GM21717 (cell line): ENCODE results near the gene ABLIM3.

Experiments
- ATAC-seq: cut with Tn5 transposase; IDR thresholded peaks from one replicate; pipeline ENCODE4 v1.9.1; 2021; ENCODE audit warnings: mild to moderate bottlenecking, moderate library complexity; ENCODE audit not compliant: unreplicated experiment

The ABLIM3 gene

GRCh38 chr5:149277801-149278200 lies 136.5 kb downstream of the ABLIM3 start:
- ATAC-seq: no peak

DNA sequence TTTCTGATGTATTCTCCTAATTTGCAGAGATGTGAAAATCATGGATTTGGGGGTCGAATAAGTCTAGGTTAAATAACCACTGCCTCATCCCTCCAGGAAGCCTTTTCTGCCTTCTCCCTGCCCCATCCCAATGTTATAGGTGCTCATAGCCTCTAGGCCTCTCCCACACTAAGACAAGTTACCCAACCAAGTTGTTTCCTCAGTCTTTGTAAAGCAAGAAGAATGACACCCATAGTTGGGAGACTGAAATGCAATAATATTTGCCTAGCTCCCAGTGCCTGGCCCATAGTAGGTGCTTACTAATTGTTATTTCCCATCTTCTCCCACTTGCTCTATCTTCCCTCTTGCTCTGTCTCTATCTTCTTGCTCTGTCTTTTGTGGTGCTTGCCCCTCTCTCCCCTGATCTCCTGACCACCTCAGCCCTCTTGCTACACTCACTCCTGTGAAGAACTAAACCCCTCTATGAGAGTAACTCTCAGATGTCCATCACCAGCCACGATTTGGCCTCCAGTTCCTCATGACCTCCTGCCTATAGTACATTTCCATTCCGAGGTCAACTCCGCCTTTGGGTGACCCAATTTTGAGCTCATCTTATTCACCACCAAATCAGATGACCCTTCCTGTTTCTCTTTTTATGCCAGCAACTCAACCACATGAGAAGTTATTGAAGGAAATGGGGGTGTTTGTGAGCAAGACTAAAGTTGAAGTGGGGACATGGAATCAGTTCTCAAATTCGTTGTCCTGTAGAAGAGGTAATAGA lies 137.3 kb downstream of the ABLIM3 start:
- ATAC-seq: no peak

DNA sequence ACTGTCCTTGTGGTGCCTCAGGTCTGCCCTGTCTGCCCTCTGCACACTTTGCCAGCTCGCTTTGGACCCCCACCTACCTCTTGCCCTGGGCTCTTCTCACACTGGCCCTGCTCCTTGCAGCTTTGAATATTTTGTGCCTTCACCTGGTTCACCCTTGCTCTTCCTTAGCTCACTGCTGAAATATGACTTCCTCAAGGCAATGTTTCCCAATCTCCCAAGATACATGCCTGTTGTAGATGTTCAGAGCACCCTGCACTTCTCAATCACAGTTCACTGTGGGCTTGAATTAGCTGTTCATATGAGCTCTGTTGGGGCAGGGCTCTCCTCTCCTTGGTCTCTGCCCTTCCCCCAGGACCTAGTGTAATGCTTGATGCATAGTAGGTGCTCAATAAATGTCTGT lies 138.4 kb downstream of the ABLIM3 start:
- no peak for ATAC-seq

- no peak for ATAC-seq
These were observed 138.8 kb downstream of the ABLIM3 start for GRCh38 chr5:149280124-149280523.

DNA sequence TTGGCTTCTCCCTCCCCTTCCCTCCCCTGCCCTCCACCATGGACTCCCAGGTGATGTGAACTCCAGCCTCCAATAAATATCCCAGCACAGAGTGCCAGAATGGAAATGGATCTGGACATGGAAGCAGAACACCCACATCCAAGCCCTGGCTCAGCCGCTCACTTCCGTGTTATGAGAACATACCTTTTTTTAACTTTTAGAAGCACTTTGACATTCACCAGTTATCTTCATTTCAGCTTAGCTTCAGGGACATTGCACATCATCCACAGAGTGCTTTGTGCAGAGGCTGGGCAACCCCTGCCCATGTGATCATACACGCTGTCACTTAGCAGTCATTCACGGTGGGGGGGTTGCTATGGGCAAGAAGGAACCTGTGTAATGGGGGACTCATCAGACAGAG lies 139.5 kb downstream of the ABLIM3 start:
- no peak for ATAC-seq

GRCh38 chr5:149282027-149282965 lies 141.0 kb downstream of the ABLIM3 start:
- no peak for ATAC-seq

DNA sequence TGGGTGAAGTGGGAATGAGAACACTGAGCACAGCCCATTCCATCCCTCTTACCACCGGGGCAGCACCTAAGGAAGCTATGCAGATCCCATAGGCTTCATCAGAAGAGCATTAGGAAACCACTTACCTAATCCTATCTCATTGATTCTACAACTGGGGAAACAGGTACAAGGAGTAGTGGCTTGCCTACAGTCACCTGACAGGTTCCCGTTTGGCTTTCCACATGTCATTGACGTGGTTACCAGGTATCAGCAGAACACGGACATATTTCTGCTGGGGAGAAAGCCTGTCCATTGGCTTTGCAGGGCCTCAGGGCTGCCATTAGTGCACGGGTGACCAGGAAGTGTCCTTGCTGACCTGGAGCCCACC lies 141.7 kb downstream of the ABLIM3 start:
- ATAC-seq: no peak

DNA sequence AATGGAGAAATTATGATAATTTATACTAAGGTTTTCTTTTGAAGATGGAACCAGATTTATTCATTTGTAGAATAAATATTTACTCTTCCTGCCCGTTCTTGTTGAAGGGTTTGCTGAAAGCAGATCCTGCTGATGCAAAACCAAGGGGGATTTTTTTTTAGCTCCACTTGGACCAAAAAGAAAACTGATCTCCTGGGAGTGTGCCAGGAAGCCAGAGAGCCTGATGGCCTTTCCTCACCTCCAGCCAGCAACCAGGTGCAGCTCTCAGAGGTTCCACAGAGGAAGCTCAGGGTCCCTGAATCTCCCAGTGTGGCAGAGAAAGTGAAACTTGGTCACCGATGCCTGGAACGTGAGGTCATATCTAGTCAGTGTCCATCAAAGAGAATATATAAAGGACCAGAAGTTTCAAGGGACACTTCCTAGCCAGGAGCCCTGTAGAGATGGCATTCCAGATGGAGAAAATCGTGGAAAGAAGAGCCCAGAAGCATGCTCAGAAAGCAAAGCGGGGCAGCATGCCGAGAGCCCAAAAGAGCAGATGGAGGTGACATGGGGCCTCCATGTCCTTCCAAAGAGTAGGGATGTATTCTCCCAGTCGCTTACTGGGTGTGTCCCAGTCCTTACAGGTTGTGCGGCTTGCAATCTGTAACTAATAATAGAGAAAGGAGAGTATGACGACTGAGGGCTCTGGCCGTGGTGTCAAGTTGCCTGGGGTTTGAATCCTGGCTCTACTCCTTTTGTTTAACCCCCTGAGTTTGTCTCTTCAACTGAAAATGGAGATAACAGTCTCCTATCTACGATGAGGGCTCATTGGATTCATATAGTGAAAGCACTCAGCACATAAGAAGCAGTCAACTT lies 142.6 kb downstream of the ABLIM3 start:
- no peak for ATAC-seq

DNA sequence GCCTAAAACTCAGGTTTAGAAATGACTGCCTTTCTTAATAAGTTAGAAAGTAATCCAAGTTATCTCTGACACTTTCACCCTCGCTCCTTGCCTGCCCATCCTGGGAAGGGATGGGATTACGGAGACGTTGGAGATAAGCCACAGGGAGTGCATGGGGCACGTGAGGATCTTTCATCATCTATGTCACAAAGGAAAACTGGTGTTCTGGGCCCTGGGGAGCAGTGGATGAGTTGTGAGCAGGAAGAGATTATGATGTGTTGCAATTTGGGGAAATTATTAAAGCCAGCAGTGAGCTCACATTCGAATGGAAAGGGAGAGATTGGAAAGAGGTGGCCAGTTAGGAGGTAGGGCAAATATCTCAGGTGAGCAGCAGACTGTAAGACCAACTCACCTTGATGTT lies 143.2 kb downstream of the ABLIM3 start:
- no peak for ATAC-seq

- no peak for ATAC-seq
These were observed 143.9 kb downstream of the ABLIM3 start for GRCh38 chr5:149285153-149285552.

GRCh38 chr5:149288436-149288835 lies 147.1 kb downstream of the ABLIM3 start:
- ATAC-seq: no peak

DNA sequence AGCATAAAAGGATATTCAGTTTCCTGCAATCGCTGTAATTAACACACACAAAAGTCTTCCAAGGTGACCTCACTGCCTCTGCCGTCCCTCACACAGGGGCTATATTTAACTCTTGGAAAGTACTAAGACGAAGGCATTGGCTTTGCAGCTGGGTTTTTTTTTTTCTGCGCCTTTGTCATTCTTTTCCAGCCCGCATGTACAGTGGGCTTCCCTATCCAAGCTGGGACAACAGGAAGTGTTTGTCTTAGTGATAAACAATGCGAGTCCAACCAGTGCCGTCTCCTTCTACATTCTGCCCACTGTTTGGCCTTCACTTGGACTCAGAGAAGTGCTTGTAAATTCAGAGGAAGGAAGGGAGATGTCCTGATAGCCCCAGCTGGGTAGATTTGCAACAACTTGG lies 148.0 kb downstream of the ABLIM3 start:
- ATAC-seq: no peak

DNA sequence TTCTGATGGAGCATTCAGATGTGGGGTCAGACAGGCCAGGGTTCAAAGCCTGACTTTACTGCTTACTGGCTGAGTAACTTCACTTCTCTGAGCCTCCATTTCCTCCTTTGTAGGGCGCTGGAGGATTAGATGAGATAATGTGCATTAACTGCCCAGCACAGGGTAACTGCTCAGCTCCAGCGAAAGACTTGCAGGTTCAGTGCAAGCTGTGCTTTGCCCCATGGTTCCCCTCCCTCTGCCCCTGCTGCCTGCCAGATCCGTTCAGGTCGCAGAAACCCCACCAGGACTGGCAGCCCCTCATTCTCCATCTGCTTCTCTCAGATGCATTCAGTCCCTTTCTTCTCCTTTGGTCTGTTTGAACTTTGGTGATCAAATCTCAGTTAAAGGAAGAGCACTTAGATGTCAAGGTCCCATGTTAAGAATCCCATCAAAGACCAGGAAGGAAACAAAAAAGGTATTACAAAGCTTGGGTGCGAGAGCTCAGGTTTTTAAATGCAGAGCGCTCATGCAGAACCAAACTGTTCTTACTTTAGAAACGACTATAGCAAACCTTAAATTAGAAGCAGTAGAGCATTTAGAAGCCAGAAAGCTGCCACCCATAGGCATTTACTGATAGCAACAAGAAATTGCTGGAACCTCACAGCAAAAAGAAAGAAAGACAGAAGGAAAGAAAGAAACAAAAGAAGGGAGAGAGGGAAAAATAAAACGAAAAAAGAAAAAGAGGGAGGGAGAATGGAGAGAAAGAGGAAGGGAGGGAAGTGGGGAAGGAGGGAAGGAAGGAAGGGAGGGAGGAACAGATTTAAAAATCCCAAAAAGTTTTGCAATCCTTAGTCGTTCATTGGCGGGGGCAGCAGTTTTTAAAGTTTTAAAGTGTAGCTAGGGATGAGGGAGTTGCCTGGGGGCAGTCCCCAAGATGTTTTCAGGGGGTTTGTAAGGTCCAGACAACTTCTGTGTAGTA lies 153.9 kb downstream of the ABLIM3 start:
- ATAC-seq: no peak

DNA sequence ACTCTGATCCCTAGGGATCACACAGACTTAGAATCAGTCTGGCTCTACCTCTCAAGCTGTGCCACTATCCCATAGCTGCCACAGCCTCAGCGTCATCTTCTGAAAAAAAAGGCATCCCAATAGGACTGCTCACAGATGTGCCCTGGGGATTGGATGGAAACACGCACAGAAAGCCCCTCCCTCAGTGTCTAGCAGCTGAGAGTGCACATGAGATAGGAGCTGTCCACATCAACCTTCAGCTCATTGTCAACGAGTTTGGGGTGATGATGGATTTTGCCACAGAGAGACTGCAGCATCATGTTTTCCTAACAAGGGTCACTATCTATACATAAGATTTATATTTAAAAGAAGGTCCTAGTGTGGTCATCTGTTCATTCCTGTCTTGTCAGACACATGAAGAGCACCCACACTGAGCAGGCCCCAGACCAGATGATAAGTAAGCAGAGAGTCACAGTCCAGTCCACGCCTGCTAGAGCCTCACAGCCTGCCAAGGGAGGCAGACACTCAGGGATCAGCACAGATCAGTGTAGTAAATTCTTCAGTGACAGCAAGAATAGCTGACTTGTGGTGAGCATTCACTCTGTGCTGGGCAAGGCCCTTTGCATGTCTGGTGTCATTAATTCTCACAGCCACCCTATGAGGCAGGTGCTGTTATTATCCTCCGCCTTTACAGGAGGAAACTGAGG lies 156.2 kb downstream of the ABLIM3 start:
- no peak for ATAC-seq

- no peak for ATAC-seq
These were observed 156.9 kb downstream of the ABLIM3 start for GRCh38 chr5:149298163-149298562.

DNA sequence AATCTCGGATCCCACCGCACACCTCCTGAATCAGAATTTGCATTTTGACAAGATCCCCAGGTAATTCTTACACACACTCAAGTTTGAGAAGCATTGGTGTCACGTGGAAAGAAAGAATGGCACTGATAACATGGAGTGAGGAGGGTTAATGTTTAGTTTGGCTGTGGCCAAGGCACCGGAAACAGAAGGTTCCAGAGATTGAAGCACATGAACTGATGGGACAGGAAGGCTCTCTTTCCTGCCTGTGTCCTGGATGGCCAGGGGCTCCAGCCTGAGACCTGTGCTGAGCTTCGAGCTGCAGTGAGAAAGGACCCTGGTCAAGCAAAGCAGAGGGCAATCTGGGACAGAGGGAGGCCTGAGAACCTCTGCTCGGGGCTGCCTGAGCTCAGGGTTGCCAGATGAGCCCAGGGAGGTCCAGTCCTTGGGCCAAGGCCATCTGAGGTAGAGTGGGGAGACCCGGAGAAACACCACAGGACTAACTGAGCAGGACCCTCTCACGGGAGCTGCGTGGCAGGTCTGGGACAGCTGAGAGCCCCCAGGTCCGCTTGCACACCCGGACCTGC lies 157.6 kb downstream of the ABLIM3 start:
- ATAC-seq: no peak

- ATAC-seq: no peak
These were observed 158.3 kb downstream of the ABLIM3 start for GRCh38 chr5:149299451-149300054.

- no peak for ATAC-seq
These were observed 159.1 kb downstream of the ABLIM3 start for GRCh38 chr5:149300441-149300840.
